Activated naive CD8-positive, alpha-beta T cell treated with anti-CD3 and anti-CD28 coated beads, Interleukin-2, amount 10 ng/mL, durations not matched to agents 7 days and 5 days (primary cell): ENCODE measurements around the gene ARPC5. TPM values are rescaled to one million over a fixed set of nuclear protein-coding genes. Genes with fewer than 3 reads are reported as not detected.
"Not testable (repeated sequence)": the region's sequence is repeated elsewhere in the genome, so short reads cannot be mapped to it uniquely, and the experiment has no call there.

Experiments
- ATAC-seq: fragments of 150-1000 bp; cut with Tn5 transposase; one replicate; pipeline ENCODE4 v1.10.0; 2021; ENCODE audit warnings: low read depth, moderate library complexity
- POLR2A ChIA-PET: fragments of 350-600 bp; sonication (Branson Sonifier 250); formaldehyde crosslinking; loops from one replicate; lab custom pipeline; 2021; ENCODE audit warnings: antibody characterized with exemption; lab: Charles Lee
- DNase-seq: peaks from one replicate; pipeline ENCODE4 v3.0.0; 2021
- H3K27ac Mint-ChIP-seq: one replicate; pipeline ENCODE4 v1.8.0; 2022; ENCODE audit warnings: mild to moderate bottlenecking, mixed read lengths
- H3K27me3 Mint-ChIP-seq: one replicate; pipeline ENCODE4 v1.8.0; 2022; ENCODE audit warnings: mild to moderate bottlenecking, moderate library complexity, mixed read lengths
- H3K36me3 Mint-ChIP-seq: one replicate; pipeline ENCODE4 v1.8.0; 2021; ENCODE audit warnings: mild to moderate bottlenecking, mixed read lengths
- H3K4me1 Mint-ChIP-seq: one replicate; pipeline ENCODE4 v1.8.0; 2021; ENCODE audit warnings: mixed read lengths
- H3K4me3 Mint-ChIP-seq: one replicate; pipeline ENCODE4 v1.8.0; 2022; ENCODE audit warnings: mild to moderate bottlenecking, moderate library complexity, mixed read lengths
- H3K9me3 Mint-ChIP-seq: one replicate; pipeline ENCODE4 v1.8.0; 2021; ENCODE audit warnings: mixed read lengths
- total RNA-seq, 2 experiments: library from RNA; stranded (reverse); gene quantifications; one replicate each; pipeline ENCODE4 v1.2.3, GENCODE V29; 2021

The ARPC5 gene
- total RNA-seq, 2 experiments from 2014 or later: 186 to 207 TPM

- H3K27ac Mint-ChIP-seq: no peak overlapping the region
- no peak overlapping the region for H3K4me3 Mint-ChIP-seq
- H3K9me3 Mint-ChIP-seq: no peaks in the 10 kb centered on the region
- ATAC-seq: no peak
- peaks cover 9% of the 10 kb centered on the region for H3K36me3 Mint-ChIP-seq
- DNase-seq: no peak
- H3K27me3 Mint-ChIP-seq: no peaks in the 10 kb centered on the region
- peaks cover 11% of the 10 kb centered on the region for H3K4me1 Mint-ChIP-seq
- POLR2A ChIA-PET: interaction anchor here (0.9 kb wide), 1 partner anchor 42 kb away, joined by 4 read pairs; no protein-coding TSS in a partner anchor
Measured at GRCh38 chr1:183620311-183620710, 15.3 kb downstream of the ARPC5 start.

DNA sequence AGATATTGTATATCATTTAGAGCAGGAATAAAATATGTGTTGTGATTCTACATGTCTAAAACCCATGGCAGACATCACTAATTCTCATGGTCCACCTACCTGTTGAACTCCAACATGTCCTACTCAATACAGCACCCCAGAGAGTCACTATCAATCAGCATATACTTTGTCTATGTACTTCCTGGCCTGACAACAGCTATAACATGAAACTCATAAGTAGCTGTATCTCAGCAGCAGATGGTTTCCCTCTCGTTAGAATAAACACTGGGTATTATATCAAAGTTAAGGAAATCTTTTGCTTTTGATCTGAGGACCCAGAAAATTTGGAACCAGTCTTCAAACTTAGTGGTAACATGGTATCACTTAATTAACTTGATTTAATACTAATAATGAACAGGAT is 15.8 kb downstream of the ARPC5 start:
- no peak for ATAC-seq
- POLR2A ChIA-PET: interaction anchor here (1.1 kb wide), 1 partner anchor 31 kb away, joined by 3 read pairs; no protein-coding TSS in a partner anchor
- Mint-ChIP-seq H3K4me1 (peaks cover 11% of the 10 kb centered on the region), H3K36me3 (peaks cover 9% of the 10 kb centered on the region), H3K27ac (no peak overlapping the region), H3K4me3 (no peak overlapping the region), H3K9me3 (no peaks in the 10 kb centered on the region), H3K27me3 (peaks cover 1% of the 10 kb centered on the region)
- DNase-seq: no peak

DNA sequence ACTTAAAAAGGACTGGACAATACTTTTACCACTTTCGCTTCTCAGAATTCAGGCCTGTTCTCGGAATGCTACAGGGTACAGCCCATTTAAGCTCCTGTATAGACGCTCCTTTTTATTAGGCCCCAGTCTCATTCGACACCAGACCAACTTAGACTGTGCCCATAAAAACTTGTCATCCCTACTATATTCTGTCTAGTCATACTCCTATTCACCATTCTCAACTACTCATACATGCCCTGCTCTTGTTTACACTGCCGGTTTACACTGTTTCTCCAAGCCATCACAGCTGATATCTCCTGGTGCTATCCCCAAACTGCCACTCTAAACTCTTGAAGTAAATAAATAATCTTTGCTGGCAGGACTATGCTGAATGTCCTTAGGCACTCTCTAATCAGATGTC is 17.4 kb downstream of the ARPC5 start:
- H3K4me3 Mint-ChIP-seq, POLR2A ChIA-PET, H3K36me3 Mint-ChIP-seq, H3K4me1 Mint-ChIP-seq, H3K27ac Mint-ChIP-seq, DNase-seq, H3K9me3 Mint-ChIP-seq, H3K27me3 Mint-ChIP-seq, ATAC-seq: not testable (repeated sequence)

DNA sequence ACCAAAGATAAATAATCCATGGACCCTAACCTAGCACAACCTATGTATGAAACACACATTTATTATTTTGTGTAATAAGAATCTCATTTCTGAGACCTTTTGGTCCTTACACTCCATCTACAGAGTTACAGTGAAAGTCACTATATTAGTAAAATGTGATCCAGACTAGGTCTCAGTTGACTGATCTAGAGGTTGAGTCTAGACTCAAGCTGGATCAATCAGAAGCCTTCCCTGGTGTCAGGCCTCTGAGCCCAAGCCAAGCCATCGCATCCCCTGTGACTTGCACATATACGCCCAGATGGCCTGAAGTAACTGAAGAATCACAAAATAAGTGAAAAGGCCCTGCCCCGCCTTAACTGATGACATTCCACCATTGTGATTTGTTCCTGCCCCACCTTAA is 22.6 kb downstream of the ARPC5 start:
- H3K27me3 Mint-ChIP-seq: peaks cover 20% of the 10 kb centered on the region
- H3K9me3 Mint-ChIP-seq, H3K4me1 Mint-ChIP-seq, DNase-seq, H3K4me3 Mint-ChIP-seq, ATAC-seq, POLR2A ChIA-PET, H3K36me3 Mint-ChIP-seq, H3K27ac Mint-ChIP-seq: not testable (repeated sequence)

DNA sequence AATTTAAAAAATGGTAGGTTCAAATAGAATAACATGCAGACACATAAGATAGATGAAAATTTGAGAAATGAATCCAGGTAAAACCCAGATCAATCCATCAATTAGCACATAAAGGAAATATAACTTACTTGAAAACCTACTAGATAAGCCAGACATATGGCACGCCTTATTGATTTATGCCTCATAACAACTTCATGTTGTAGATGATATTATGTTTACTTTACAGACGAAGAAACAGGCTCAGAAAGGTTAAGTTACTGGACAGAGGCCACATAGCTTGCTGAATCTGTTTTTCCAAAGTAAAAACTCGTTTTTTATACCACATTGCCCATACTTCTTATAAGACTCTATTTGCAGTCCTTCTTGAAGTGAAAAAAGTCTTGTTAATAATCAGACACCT is 23.2 kb downstream of the ARPC5 start:
- DNase-seq (no peak), ATAC-seq (no peak)
- no peak overlapping the region for H3K27ac Mint-ChIP-seq
- peaks cover 2% of the 10 kb centered on the region for H3K4me1 Mint-ChIP-seq
- H3K4me3 Mint-ChIP-seq: no peak overlapping the region
- POLR2A ChIA-PET: no interaction called here
- H3K9me3 Mint-ChIP-seq: no peaks in the 10 kb centered on the region
- peaks cover 20% of the 10 kb centered on the region for H3K27me3 Mint-ChIP-seq
- no peaks in the 10 kb centered on the region for H3K36me3 Mint-ChIP-seq

- Mint-ChIP-seq H3K36me3 (no peaks in the 10 kb centered on the region), H3K4me3 (no peak overlapping the region), H3K9me3 (no peaks in the 10 kb centered on the region), H3K4me1 (peaks cover 2% of the 10 kb centered on the region), H3K27ac (no peak overlapping the region), H3K27me3 (peaks cover 20% of the 10 kb centered on the region)
- DNase-seq (no peak), ATAC-seq (no peak)
- POLR2A ChIA-PET: no interaction called here
Measured at GRCh38 chr1:183611021-183611420, 24.6 kb downstream of the ARPC5 start.

GRCh38 chr1:183609759-183610452 is 25.7 kb downstream of the ARPC5 start:
- H3K27ac Mint-ChIP-seq: no peak overlapping the region
- POLR2A ChIA-PET: no interaction called here
- H3K27me3 Mint-ChIP-seq: peaks cover 22% of the 10 kb centered on the region

GRCh38 chr1:183609313-183609712 is 26.3 kb downstream of the ARPC5 start:
- DNase-seq (no peak), ATAC-seq (no peak)
- Mint-ChIP-seq H3K27me3 (peaks cover 20% of the 10 kb centered on the region), H3K36me3 (no peaks in the 10 kb centered on the region), H3K9me3 (no peaks in the 10 kb centered on the region), H3K27ac (no peak overlapping the region), H3K4me3 (no peak overlapping the region), H3K4me1 (peaks cover 6% of the 10 kb centered on the region)
- POLR2A ChIA-PET: no interaction called here

More at GRCh38 chr1:183609759-183610452, 25.7 kb downstream of the ARPC5 start:
- ATAC-seq: no peak
- Mint-ChIP-seq H3K36me3 (no peaks in the 10 kb centered on the region), H3K4me3 (no peak overlapping the region), H3K9me3 (no peaks in the 10 kb centered on the region), H3K4me1 (peaks cover 6% of the 10 kb centered on the region)
- DNase-seq: no peak

GRCh38 chr1:183607322-183607980 is 28.1 kb downstream of the ARPC5 start:
- ATAC-seq: no peak
- Mint-ChIP-seq H3K27me3 (peaks cover 23% of the 10 kb centered on the region), H3K4me3 (no peak overlapping the region), H3K9me3 (no peaks in the 10 kb centered on the region), H3K27ac (no peak overlapping the region), H3K36me3 (no peaks in the 10 kb centered on the region), H3K4me1 (peaks cover 12% of the 10 kb centered on the region)
- no peak for DNase-seq
- POLR2A ChIA-PET: no interaction called here

DNA sequence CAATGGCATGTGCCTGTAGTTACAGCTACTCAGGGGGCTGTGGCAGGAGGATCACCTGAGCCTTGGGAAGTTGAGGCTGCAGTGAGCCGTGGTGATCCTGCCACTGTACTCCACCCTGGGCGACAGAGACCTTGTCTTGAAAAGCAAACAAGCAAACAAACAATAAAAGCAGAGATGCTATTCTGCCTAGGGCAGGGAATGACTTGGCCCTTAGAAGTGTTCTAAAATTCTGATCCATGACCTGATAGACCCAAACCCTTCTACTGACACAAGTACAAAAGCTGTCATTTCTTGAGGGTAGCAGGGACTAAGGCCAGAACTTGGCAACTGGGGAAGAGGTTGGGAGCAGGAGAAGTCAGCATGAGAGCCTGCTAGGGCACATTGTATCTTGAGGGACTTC is 29.7 kb downstream of the ARPC5 start:
- H3K27ac Mint-ChIP-seq: no peak overlapping the region
- peaks cover 12% of the 10 kb centered on the region for H3K4me1 Mint-ChIP-seq
- POLR2A ChIA-PET: interaction anchor here (0.6 kb wide), 1 partner anchor 27 kb away, joined by 7 read pairs; no protein-coding TSS in a partner anchor
- H3K27me3 Mint-ChIP-seq: peaks cover 20% of the 10 kb centered on the region
- peaks cover 3% of the 10 kb centered on the region for H3K36me3 Mint-ChIP-seq
- H3K9me3 Mint-ChIP-seq: no peaks in the 10 kb centered on the region
- ATAC-seq (no peak), DNase-seq (no peak)
- H3K4me3 Mint-ChIP-seq: no peak overlapping the region

DNA sequence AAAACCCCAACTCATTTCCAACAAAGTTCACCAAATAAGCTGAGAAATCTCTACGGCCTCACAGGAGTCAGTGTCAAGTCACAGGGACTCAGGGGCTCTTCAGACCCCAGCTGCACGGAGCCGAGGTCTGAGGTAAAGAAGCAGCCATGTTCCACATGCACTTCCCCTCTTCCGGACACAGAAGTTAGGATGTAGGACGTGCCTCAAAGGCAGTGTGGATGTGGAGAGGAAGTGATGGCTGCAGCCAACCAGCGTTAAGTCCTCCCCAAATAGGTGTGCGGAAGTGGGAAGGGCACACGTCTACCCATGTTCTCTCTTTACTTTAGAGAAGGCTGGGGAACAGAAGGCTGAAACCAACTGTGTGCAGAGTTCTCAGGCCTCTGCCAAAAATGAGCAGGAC is 30.8 kb downstream of the ARPC5 start:
- Mint-ChIP-seq H3K4me1 (peaks cover 12% of the 10 kb centered on the region), H3K27ac (no peak overlapping the region), H3K27me3 (peaks cover 17% of the 10 kb centered on the region), H3K4me3 (no peak overlapping the region), H3K9me3 (no peaks in the 10 kb centered on the region), H3K36me3 (peaks cover 3% of the 10 kb centered on the region)
- ATAC-seq: no peak
- POLR2A ChIA-PET: no interaction called here
- DNase-seq: no peak

DNA sequence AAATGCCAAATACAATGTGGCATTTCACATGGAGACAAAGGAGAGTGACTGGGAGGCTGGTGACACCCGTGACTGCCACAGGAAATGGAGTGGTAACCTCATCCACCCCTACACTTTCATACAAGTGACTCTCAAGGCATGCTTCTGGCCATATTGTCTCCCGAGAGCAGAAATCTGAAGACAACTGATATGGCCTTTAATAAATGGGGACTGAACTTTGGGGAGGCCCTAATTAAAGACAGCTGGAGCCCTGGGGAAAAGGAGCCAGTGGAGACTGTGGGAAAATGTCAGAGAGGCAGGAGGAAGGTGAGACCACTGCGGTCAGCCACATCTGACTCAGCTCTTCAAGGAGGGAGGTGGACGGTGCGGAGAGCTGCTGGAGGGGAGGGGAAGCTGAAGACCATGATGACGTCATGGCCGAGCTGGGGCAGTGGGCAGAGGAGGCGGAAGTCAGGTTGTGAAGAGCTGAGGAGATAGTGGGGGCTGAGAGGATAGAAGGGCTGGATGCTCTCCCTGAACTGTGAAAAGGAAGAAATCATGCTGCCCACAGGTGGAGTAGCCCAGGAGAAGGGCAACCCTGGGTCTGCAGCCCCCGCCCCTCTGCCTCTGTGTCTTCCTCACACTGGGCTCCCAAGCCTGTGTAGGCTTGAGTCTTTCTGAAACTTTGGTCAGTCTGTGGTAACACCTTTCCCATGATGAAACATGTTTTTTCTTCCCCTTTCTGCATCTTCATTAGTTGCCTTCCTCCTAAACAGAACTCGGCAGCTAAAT is 31.4 kb downstream of the ARPC5 start:
- no peak overlapping the region for H3K4me3 Mint-ChIP-seq
- H3K4me1 Mint-ChIP-seq: peaks cover 12% of the 10 kb centered on the region
- POLR2A ChIA-PET: no interaction called here
- peaks cover 4% of the 10 kb centered on the region for H3K36me3 Mint-ChIP-seq
- H3K27me3 Mint-ChIP-seq: peaks cover 12% of the 10 kb centered on the region
- DNase-seq (no peak), ATAC-seq (no peak)
- H3K9me3 Mint-ChIP-seq: no peaks in the 10 kb centered on the region
- H3K27ac Mint-ChIP-seq: peak overlapping the region; percentile 57

DNA sequence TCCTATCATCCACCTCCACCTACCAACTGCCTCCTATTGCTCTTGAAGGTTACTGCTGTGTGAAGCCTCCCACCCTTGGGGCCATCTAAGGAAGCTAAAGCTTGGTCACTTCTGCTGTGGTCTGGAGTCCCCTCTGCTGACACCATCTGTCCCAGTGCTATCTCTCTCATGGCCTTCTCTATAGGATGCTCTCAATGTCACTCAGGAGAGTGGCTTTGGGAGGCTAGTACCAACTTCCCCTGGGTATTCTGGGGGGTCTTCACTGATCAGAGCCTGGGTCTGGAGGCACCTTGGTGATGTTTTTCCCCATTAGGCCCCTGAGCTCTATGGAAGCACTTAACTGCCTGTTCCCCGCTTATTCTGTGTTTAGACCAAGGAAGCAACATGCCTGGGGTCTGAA is 33.1 kb downstream of the ARPC5 start:
- H3K4me3 Mint-ChIP-seq: no peak overlapping the region
- H3K27me3 Mint-ChIP-seq: peaks cover 9% of the 10 kb centered on the region
- no peak for ATAC-seq
- POLR2A ChIA-PET: no interaction called here
- no peak for DNase-seq
- H3K36me3 Mint-ChIP-seq: peaks cover 4% of the 10 kb centered on the region
- H3K9me3 Mint-ChIP-seq: no peaks in the 10 kb centered on the region
- H3K27ac Mint-ChIP-seq: no peak overlapping the region
- peaks cover 19% of the 10 kb centered on the region for H3K4me1 Mint-ChIP-seq
